ENCODE data around the gene OR2T29.
"Not testable (repeated sequence)": the region's sequence is repeated elsewhere in the genome, so short reads cannot be mapped to it uniquely, and the experiment has no call there.

OR2T29 gene, protein sequence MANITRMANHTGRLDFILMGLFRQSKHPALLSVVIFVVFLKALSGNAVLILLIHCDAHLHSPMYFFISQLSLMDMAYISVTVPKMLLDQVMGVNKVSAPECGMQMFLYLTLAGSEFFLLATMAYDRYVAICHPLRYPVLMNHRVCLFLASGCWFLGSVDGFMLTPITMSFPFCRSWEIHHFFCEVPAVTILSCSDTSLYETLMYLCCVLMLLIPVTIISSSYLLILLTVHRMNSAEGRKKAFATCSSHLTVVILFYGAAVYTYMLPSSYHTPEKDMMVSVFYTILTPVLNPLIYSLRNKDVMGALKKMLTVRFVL

DNA sequence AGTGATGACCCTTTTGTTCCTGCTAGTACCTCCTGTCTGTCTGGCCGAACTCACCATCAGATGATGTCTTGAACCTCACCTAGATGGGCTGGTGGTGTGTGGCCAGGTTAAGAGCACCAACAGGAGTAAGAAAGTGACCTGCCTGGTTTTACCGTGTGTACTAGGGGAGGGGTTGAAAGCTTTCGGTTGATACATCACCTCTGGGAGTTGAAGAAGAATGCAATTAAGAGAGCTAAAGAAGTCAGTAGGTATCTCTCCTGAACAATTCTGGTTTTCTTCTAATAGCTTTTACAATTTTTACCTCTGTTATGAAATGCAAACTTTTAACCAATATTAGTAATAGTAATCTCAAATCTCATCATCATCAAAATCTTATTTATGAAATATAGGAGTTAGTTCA, at the start of gene OR2T29:
Gene OR2T29 (minus strand): TSS at position 101 of the 400 bp plus-strand sequence. CDS start 3,281 bp downstream, outside the sequence.
- not testable (repeated sequence) for DNase-seq

DNA sequence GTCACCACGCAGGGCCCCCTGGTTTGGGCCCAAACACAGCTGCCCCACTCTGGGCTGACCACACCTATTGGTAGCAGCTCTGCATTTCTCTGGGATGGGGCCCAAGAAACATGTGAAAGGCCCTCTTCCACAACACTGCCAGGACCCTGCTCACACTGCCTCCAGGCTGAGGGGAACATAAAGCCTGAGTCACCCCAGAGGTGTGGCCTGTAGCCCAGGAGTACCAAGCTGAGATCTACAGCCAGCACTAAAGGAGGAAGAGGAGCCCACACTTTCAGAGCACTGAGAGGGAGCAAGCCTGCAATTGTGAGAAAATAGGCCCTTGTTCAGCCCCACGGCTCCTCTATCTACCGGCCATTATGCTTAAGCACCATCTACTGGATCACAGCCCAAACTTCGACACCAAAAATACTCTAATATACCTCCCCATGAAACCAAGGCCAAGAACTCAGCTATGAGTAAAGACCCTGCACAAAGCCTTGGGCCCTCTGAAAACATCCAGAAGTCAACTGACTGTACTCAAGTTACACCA, 49.4 kb upstream of the OR2T29 start:
- no peak for DNase-seq

DNA sequence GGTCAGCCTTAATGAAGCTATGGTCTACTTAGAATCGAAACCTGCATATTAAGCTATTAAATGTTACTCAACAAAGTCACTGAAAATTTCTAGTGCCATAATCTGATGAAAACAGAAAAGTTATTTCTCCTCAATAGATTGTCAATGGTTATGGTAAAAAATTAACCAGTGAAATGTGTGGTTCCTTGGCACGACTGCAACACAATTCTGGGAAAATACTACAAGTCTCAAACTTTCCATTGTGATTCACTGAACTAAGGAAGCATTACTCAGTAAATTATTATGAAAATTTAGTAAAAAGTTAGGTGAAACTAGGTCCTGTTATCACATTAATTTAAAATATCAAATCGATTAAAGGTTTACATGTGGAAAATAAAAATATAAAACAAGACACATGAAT, 47.7 kb upstream of the OR2T29 start:
- no peak for DNase-seq

DNA sequence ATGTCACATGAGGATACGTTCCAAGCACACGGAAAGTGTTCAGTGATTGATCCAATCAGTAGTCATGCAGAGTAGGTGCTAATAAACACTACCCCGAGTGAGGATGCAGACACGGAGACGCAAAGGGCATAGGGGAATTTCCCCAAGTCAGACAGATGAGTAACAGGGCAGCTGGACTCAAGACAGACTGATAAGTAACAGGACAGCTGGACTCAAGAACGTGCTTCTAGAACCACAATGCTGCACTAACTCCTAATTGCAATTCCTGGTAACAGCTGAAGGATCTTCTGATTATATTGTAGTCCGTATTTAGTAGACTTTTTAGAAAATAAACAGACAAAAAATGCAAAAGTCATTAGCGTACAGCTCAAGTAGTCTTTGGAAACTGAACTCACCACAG, 36.8 kb upstream of the OR2T29 start:
- no peak for DNase-seq

DNA sequence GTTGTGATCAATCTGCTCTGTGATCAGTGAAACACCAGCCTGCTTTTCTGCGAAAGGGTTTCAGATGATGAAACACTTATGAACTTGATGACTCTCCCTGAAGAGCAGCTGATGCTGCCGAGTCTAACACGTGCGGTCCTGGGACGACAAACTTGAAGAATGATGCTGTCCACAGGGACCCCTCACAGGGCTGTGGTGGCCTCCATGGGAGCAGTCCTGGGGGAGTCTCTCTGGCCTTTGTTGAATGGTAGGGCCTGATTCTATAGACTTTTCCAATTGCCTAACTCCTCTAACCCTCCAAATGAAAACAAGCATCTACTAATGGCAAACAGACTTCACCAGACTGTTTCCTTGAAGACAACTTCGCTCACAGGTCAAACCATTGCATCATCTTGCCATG, 35.0 kb upstream of the OR2T29 start, which contains the start of gene OR2T10:
Gene OR2T10 (minus strand): TSS at position 112 of the 400 bp plus-strand sequence. CDS start 3,932 bp downstream, outside the sequence.
- no peak for DNase-seq

DNA sequence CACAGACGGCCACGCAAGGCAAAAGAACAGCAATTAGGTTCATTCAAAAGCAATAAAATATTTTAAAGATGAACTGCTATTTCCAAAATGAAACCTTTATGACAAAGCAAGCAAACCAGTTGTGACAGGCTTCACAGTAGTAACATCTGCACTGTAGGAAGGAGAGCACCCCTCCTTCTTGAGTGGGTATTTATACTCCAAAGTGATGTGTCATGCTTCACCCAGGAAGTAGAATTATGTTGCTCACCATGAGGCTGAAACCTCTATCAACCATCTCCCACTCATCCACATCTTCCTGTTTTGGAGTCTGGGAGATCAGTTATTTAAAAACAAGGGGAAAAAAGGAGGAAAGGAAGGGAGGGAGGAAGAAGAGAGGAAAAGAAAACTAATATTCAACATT, 34.0 kb upstream of the OR2T29 start:
- no peak for DNase-seq

DNA sequence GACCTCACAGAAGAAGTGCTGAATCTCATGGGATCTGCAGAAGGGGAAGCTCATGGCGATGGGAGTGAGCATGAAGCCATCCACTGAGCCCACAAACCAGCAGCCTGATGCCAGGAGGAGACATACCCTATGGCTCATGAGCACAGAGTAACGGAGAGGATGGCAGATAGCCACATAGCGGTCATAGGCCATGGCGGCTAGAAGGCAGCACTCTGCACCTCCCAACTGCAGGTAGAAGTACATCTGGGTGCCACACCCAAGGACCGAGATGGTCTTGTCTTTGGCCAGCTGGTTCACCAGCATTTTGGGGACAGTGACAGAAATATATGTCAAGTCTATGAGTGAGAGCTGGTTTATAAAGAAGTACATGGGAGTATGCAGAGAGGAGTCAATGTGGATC, 30.7 kb upstream of the OR2T29 start:
- DNase-seq: no peak

DNA sequence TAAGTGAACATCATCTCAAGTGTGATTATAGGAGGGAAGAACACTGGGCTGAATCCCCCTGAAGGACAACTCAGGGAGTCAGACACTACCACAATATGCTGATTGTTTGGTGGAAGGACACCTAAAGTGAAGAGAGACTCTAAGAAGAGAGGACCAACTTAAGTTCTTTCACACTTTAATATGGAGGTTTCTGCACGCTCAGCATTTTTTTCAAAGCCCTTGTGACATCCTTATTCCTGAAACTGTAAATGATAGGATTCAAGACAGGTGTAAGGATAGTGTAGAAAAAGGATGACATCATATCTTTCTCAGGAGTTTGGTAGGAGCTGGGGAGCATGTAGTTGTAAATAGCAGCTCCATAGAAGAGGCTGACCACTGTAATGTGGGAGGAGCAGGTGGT, 30.1 kb upstream of the OR2T29 start:
- no peak for DNase-seq

DNA sequence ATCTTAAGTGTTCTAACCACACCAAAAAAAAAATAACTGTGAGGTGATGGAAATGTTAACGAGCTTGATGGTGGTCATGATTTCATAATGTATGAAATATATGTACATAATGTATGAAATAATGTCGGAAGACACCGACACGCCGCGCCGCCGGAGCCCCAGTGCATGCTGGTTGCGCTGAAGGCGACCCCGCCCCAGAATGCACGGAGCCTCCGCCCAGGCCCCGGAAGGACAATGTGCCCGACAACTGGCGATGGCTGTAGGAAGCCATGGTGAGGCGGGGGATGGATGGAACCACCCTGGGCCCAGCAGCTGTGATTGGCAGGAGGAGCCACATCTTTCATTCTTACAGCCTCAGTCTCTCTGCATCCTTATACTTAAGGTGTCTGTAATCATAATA, 27.5 kb upstream of the OR2T29 start:
- no peak for DNase-seq

DNA sequence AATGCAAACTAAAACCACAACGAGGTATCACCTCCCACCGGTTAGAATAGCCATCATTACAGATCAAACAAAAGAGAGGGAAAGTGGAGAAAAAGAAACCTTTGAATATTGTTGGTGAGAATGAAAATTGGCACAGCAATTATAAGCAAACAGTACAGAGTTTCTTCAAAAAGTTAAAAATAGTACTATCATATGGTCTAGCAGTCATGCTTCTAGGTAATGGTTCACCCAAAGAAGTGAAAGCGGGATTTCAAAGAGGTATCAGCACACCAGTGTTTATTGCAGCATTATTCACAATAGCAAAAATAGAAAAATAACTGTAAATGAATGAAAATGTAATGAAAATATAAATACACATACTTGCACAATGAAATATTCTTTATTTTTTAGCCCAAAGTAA, 26.8 kb upstream of the OR2T29 start:
- no peak for DNase-seq

DNA sequence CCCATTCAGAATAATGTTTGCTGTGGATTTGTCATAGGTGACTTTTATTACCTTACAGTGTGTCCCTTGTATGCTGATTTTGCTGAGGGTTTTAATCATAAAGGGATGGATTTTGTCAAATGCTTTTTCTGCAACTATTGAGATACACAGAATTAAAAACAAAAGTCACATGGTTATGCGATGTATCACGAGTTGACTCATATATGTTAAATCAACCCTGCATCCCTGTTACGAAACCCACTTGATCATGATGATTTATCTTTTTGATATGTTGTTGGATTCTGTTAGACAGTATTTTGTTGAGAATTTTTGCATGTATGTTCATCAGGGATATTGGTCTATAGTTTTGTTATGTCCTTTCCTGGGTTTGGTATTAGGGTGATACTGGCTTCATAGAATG, 22.7 kb upstream of the OR2T29 start:
- no peak for DNase-seq

DNA sequence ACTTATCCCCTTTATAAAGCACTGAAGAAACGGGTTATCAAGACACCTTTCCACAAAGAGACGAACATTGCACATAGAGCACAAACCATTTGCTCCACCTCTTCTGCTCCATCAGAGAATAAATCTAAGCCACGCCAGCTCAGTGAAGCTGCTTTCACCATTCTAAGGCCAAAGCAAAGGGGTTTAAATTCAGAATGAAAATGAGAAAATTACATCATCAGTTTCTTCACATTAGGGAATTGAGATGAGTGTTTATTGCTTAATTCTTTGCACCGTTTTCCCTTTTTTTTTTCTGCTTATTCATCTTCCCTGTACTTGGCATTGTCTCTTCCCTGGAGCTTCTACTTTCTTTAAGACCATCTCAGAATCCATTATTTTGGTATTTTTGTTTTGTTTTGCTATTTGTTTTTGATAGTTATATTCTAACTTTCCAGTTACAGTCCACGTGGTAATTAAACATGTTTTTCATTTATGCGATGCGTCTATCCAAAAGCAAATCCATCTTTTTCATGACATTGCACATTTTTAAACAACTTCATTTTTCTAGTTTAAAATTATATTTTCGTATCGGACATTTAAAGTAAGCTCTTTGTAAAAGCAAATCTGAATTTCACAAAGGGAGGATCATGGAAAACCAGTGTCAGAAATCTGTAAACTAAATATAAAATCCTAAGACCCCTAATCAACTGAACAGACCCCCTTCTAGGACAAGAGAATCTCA, 13.8 kb upstream of the OR2T29 start:
- DNase-seq: no peak

DNA sequence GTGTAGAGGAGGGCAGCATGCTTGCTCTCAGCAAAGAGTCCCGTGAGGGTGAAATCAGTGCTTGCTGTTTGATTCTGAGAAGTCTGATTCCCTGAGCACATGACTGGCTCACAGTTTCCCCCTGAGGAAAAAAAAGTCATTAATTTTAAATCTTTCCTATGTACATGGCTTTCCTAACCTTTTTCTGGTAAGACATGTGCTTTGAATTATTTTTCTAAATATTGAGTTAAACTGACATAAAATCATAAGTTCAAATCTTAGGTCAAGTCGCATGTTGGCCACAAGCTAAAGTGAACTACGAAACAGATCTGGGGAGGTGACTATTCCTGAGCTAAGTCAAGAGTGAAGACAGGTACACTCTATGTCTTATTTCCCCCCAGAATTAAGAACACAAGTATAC, 12.1 kb upstream of the OR2T29 start, which contains the start of gene OR2T34:
Gene OR2T34 (minus strand): TSS at position 101 of the 400 bp plus-strand sequence. CDS start 0 bp downstream, at position 101.
- DNase-seq: not testable (repeated sequence)

DNA sequence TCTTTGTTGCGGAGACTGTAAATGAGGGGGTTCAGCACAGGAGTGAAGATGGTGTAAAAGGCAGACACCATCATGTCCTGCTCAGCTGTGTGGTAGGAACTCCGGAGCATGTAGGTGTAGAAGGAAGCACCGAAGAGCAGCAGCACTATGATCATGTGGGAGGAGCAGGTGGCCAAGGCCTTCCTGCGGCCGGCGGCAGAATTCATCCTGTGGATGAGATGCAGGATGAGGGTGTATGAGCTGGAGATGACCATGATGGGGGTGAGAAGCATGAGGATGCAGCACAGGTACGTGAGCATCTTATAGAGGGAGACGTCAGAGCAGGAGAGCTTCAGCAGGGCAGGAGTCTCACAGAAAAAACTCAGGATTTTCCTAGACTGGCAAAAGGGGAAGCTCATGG, 11.3 kb upstream of the OR2T29 start:
- DNase-seq: not testable (repeated sequence)

DNA sequence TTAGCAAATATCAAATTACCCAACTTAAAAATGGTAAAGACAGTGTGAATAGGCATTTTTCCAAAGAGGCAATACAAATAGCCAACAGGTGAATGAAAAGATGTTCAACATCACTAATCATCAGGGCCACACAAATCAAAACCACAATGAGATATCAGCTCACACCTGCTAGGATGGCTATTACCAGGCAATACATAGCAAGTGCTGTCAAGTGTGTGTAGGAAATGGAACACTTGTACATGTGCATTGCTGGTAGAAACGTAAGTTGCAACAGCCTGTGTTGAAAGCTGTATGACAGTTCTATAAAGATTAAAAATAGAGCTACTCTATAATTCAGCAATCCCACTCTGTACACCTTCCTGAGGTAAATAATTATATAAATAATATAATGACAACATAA, 9.5 kb upstream of the OR2T29 start:
- DNase-seq: not testable (repeated sequence)

DNA sequence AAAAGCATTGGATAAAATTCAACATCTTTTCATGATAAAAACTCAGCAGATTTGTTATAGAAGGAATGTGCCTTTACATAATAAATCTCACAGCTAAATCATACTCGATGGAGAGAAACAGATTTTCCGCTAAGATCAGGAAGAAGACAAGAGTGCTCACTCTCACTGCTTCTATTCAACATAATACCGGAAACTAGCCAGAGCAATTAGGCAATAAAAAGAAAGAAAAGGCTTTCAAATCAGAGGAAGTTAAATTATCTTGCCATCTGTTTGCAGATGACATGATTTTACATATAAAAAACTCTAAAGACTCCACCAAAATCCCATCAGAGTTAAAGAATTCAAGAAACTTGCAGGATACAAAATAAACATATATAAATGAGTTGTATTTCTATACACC, 8.2 kb upstream of the OR2T29 start:
- DNase-seq: not testable (repeated sequence)

DNA sequence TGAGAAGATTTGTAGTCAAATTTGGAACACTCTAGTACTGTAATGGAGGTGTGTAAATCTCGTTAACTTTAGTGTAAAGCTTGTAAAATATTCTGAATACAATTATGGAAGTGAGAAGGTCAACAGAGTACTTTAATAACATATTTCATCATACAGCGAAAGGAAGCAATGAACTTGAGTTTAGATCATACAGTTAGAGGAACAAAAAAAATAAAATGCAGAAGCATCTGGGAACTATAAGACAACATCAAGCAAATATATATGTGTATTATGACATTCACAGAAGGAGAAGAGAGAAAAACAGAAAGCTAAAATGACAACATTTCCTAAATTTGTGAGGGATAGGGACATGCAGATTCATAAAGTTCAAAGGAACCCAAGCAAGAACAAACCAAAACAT, 6.5 kb upstream of the OR2T29 start:
- not testable (repeated sequence) for DNase-seq

DNA sequence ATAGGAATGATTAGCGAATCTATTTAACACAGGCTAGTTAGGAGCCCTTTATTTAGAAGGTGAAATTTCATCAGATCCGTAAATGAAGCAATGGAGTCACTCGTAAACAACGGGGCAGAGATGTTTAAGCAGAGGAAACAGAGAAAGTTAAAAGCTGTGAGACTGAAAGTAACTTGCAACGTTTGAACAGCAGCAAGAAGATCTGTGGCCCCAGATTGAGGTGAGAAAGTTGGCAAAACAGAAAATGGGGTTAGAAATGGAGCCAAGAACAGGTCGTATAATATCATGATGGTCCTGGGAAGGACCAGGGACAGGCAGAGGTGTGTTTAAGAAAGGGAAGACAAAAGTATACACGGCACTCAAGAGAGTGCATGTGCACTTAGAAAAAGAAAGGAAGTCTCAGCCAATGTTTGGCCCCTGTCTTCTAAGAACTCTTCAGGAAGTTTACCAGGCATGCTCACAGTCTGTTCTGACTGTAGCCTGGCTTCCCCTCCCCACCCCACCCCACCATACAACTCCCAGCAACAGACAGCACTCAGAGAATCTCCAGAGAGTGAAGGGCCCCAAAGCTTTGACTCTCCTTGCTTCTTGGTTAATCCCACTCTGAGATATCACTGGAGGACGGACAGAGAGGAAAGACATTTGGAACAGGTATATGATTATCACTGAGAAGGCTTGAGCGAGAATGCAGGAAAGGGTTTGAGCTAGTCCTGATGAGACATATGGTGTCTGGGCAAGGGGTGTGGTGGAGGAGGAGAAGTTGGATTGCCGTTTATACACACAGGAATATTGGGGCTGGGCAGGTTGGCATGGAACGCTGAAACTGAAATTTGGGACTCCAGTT, 3.2 kb upstream of the OR2T29 start:
- DNase-seq: not testable (repeated sequence)

DNA sequence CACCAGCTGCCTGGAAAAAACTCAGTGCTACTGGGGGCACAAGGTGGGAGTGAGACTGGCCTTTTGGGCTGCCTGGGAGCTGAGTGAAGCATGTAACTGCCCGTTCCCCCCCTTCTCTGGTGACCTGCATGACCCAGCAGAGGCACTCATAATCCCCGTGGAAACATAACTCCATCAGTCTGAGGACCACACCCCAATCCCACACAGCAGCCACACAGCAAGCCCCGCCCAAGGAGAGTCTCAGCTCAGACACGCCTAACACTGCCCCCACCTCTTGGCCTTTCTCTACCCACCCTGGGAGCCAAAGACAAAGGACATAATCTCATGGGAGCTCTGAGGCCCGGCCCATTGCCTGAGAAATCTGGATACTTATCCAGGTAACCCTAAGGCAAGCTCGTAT, 11.5 kb downstream of the OR2T29 start:
- DNase-seq: not testable (repeated sequence)

DNA sequence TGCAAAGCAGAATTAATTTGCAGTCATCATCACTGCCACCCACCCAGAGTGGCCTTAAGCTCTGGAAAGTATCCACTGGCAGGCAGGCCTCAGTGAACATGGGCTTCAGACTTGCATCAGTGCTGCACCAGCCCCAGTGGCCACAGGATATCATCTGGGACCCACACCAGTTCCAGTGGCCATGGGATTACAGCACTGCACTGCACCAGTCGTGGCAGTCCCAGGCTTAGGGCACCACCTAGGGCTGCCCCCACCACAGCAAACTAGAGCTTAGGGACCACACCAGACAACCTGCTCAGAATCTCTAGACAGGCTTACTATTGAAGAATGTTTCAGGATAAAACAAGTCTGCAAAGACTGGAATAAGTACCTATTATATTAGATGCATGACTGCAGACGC, 15.2 kb downstream of the OR2T29 start:
- DNase-seq: not testable (repeated sequence)

DNA sequence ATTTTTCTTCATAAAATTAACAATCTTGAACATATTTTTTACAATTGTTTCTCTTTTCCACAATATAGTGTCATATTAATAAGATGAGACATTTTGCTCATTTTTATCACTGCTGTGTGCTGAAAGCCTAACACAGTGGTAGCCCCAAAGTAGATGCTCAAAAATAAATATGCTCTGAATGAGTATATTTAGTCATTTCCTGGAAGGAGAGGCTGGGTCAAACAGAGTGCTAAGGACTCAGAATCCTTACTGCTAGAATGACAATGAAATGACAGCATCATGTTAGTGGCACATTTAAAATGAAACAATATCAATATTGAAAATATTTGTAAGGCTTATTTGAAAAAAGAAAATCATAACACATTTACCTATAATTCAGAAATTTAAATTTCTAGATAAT, 25.1 kb downstream of the OR2T29 start:
- not testable (repeated sequence) for DNase-seq

DNA sequence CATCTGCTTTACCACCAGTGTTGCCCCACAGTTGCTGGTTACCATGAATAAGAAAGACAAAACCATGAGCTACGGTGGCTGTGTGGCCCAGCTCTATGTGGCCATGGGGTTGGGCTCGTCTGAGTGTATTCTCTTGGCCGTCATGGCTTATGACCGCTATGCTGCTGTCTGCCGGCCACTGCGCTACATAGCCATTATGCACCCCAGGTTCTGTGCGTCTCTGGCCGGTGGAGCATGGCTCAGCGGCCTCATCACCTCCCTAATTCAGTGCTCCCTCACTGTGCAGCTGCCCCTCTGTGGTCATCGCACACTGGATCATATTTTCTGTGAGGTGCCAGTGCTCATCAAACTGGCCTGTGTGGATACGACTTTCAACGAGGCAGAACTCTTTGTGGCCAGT, 40.7 kb downstream of the OR2T29 start:
- DNase-seq: no peak

DNA sequence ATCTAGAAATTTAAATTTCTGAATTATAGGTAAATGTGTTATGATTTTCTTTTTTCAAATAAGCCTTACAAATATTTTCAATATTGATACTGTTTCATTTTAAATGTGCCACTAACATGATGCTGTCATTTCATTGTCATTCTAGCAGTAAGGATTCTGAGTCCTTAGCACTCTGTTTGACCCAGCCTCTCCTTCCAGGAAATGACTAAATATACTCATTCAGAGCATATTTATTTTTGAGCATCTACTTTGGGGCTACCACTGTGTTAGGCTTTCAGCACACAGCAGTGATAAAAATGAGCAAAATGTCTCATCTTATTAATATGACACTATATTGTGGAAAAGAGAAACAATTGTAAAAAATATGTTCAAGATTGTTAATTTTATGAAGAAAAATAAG, 52.4 kb downstream of the OR2T29 start:
- not testable (repeated sequence) for DNase-seq
